IPS-15b (cell line): ENCODE results near the gene RNF123.
"Not testable (repeated sequence)": the region's sequence is repeated elsewhere in the genome, so short reads cannot be mapped to it uniquely, and the experiment has no call there.

Source experiments
- H3K27me3 ChIP-seq: one replicate; pipeline ENCODE4 v1.6.1; 2013; ENCODE audit warnings: low read length; ENCODE audit not compliant: control insufficient read depth, insufficient read depth
- H3K36me3 ChIP-seq: one replicate; pipeline ENCODE4 v1.6.1; 2013; ENCODE audit warnings: low read length; ENCODE audit not compliant: control insufficient read depth, insufficient read depth
- H3K4me1 ChIP-seq: one replicate; pipeline ENCODE4 v1.6.1; 2013; ENCODE audit warnings: mild to moderate bottlenecking, low read length; ENCODE audit not compliant: control insufficient read depth, insufficient read depth
- H3K4me3 ChIP-seq: one replicate; pipeline ENCODE4 v1.5.1; 2013; ENCODE audit warnings: low read depth, low read length
- H3K9ac ChIP-seq: one replicate; pipeline ENCODE4 v1.6.1; 2013; ENCODE audit warnings: low read depth, mild to moderate bottlenecking, low read length
- H3K9me3 ChIP-seq: one replicate; pipeline ENCODE4 v1.6.1; 2013; ENCODE audit warnings: mild to moderate bottlenecking, low read length; ENCODE audit not compliant: control insufficient read depth, insufficient read depth

Gene RNF123

DNA sequence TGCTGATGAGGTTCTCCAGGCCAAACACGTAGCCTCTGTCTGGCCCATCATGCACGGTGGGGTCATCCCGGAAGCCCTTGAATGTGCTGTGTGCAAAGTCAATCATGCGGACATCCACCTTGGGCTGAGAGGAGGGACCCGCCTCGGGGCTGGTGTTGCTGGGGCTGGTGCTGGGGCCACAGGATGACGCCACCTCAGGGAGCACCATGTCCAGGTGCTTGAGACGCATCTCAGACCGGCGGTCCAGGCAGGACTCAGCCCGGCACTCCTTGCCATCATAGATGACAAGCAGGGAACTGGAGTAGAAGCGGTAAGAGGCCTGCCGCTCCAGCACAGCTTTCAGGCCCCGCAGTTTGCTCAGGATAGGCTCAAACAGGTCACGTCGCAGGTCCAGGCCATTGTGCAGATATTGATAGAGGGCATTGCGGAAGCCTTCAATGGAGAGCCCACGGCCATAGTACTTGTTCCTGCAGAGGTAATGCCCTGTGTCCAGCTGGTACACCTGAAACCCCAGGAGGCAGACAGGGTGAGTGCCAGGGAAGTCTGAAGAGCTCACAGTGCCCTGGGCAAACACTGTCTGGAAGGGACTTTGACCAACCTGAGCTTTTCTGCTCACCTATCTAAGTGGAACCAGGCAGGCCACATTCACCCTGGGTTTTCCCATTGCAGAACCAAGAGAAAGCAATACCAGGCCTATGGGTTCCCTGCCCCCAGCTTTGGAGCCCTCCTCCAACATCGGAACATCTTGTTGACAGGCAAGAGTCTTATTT is 38.0 kb downstream of the RNF123 start:
- Histone ChIP-seq H3K9me3 (no peaks in the 10 kb centered on the region), H3K4me3 (no peak overlapping the region), H3K9ac (no peak overlapping the region), H3K4me1 (peaks cover 2% of the 10 kb centered on the region), H3K27me3 (no peaks in the 10 kb centered on the region), H3K36me3 (peaks cover 29% of the 10 kb centered on the region)

GRCh38 chr3:49727924-49728361 is 38.6 kb downstream of the RNF123 start:
- no peak overlapping the region for H3K4me3 ChIP-seq
- peaks cover 27% of the 10 kb centered on the region for H3K36me3 ChIP-seq
- no peaks in the 10 kb centered on the region for H3K9me3 ChIP-seq
- peaks cover under 1% of the 10 kb centered on the region for H3K4me1 ChIP-seq
- no peak overlapping the region for H3K9ac ChIP-seq
- no peaks in the 10 kb centered on the region for H3K27me3 ChIP-seq

DNA sequence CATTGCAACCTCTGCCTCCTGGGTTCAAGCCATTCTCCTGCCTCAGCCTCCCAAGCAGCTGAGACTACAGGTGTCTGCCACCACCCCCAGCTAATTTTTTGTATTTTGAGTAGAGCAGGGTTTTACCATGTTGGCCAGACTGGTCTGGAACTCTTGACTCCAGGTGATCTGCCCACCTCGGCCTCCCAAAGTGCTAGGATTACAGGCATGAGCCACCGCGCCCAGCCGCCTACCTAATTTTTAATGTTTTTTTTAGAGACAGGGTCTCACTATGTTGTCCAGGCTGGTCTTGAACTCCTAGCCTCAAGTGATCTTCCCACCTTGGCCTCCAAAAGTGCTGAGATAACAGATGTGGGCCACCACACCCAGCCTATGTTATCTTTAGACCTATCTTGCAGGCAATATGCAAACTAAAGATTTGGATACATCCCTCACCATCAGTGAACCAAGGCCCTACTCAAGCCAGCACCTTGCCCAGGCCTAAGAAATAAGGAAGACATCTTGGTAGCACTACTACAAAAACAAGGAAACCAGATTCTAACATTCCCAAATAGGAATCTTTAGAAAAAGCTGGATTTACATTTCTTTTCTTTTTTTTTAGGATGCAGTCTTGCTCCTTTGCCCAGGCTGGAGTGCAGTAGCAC is 40.7 kb downstream of the RNF123 start:
- Histone ChIP-seq H3K9ac (no peak overlapping the region), H3K4me3 (no peak overlapping the region), H3K4me1 (no peaks in the 10 kb centered on the region), H3K27me3 (no peaks in the 10 kb centered on the region), H3K9me3 (no peaks in the 10 kb centered on the region), H3K36me3 (peaks cover 32% of the 10 kb centered on the region)

DNA sequence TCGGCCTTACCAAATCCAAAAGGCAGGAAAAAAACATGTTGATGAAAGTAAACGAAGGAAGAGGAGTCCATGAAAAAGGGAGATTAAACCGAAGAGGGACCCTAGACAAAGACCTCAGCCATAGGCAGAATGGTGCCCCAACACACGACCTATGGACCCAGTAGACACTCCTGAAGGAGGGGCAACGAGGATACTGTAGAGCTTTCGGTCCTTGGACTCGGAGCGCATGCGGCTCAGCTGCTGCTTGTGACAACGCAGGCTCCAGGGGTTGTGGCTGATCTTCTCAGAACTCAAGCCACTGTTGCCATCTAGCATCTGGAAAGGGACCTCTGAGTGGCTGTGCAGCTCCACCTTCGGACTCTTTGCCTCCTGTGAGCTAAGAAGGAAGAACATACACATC is 43.2 kb downstream of the RNF123 start:
- Histone ChIP-seq H3K4me1 (no peaks in the 10 kb centered on the region), H3K27me3 (no peaks in the 10 kb centered on the region), H3K36me3 (peaks cover 28% of the 10 kb centered on the region)

DNA sequence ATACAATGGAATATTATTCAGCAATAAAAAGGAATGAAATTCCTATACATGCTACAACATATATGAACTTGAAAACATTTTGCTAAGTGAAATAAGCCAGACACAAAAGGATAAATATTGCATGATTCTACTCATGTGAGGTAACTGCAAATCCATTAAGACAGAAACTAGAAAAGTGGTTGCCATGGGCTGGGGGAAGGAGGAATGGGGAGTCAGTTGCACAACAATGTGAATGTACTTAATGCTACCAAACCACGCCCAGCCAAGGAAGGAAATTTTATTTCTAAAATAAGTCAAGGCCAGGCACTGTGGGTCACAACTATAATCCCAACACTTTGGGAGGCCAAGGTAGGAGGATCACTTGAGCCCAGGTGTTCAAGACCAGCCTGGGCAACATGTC is 44.2 kb downstream of the RNF123 start:
- H3K9me3 ChIP-seq, result no peaks in the 10 kb centered on the region
- H3K9ac ChIP-seq, result no peak overlapping the region
- peaks cover 30% of the 10 kb centered on the region for H3K36me3 ChIP-seq
- no peak overlapping the region for H3K4me3 ChIP-seq
- no peaks in the 10 kb centered on the region for H3K27me3 ChIP-seq
- no peaks in the 10 kb centered on the region for H3K4me1 ChIP-seq

More for the DNA sequence above, 43.2 kb downstream of the RNF123 start:
- no peak overlapping the region for H3K9ac ChIP-seq
- H3K4me3 ChIP-seq, result no peak overlapping the region
- no peaks in the 10 kb centered on the region for H3K9me3 ChIP-seq

GRCh38 chr3:49734752-49735151 is 45.4 kb downstream of the RNF123 start:
- Histone ChIP-seq H3K36me3 (peaks cover 31% of the 10 kb centered on the region), H3K9ac (no peak overlapping the region), H3K4me3 (no peak overlapping the region), H3K4me1 (no peaks in the 10 kb centered on the region), H3K27me3 (no peaks in the 10 kb centered on the region), H3K9me3 (no peaks in the 10 kb centered on the region)

DNA sequence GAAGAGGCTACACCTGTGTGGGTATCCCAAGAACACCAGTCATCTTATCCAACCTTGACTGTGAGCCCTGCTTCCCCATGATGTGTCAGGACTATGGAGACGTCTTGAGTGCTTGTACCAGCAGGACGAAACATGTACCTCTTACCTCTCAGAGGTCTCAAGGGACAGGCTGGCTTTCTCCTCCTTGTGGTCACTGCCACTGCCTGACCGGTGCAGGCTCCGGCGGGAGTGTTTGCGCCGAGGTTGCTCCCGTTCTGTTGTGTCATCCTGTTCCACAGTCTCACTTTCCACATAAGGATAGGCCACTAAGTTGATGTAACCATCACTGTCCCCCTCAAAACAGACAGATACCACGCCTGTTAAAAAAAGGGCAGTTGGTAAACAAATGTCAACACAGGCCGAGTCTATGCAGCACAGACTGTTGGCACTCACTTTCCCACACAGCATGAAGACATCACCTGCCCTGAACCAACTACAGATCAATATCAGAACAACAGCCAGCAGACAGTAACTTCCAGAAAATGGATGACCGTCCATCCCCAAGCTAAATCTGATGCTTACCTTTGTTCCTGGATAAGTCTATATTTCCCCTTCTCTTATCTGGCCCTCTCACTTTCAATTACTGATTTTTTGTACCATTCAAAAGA is 48.8 kb downstream of the RNF123 start:
- H3K9me3 ChIP-seq, result no peaks in the 10 kb centered on the region
- peaks cover 22% of the 10 kb centered on the region for H3K36me3 ChIP-seq
- H3K9ac ChIP-seq, result no peak overlapping the region
- no peaks in the 10 kb centered on the region for H3K27me3 ChIP-seq
- H3K4me1 ChIP-seq, result no peaks in the 10 kb centered on the region
- H3K4me3 ChIP-seq, result no peak overlapping the region

DNA sequence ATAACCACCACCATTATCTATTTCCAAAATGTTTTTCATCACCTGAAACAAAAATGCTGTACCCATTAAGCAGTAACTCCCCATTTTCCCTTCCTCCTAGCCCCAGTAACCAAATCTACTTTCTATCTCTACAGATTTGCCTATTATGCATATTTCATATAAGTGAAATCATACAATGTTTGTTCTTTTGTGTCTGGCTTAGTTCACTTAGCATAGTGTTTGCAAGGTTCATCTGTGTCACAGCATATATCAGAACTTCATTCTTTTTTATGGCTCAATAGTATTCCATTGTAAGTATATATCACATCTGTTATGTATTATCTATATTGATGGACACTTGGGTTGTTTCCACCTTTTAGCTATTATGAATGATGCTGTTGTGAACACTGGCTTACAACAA is 51.1 kb downstream of the RNF123 start:
- peaks cover 18% of the 10 kb centered on the region for H3K36me3 ChIP-seq
- H3K9ac ChIP-seq, result no peak overlapping the region
- no peak overlapping the region for H3K4me3 ChIP-seq
- H3K9me3 ChIP-seq, result no peaks in the 10 kb centered on the region
- H3K27me3 ChIP-seq, result no peaks in the 10 kb centered on the region
- H3K4me1 ChIP-seq, result no peaks in the 10 kb centered on the region

GRCh38 chr3:49745986-49746385 is 56.6 kb downstream of the RNF123 start:
- H3K27me3 ChIP-seq, result no peaks in the 10 kb centered on the region
- H3K36me3 ChIP-seq, result peaks cover 2% of the 10 kb centered on the region
- H3K9me3 ChIP-seq, result no peaks in the 10 kb centered on the region
- no peak overlapping the region for H3K4me3 ChIP-seq
- H3K9ac ChIP-seq, result no peak overlapping the region
- H3K4me1 ChIP-seq, result no peaks in the 10 kb centered on the region

- H3K36me3 ChIP-seq, result peaks cover 2% of the 10 kb centered on the region
- H3K27me3 ChIP-seq, result no peaks in the 10 kb centered on the region
- no peak overlapping the region for H3K4me3 ChIP-seq
- no peaks in the 10 kb centered on the region for H3K9me3 ChIP-seq
- no peaks in the 10 kb centered on the region for H3K4me1 ChIP-seq
- no peak overlapping the region for H3K9ac ChIP-seq
Observed at GRCh38 chr3:49747792-49748480, 58.6 kb downstream of the RNF123 start.

GRCh38 chr3:49748874-49749273 is 59.5 kb downstream of the RNF123 start:
- not testable (repeated sequence) for H3K9me3 ChIP-seq, H3K4me3 ChIP-seq, H3K9ac ChIP-seq, H3K36me3 ChIP-seq, H3K4me1 ChIP-seq, H3K27me3 ChIP-seq
